Liver (tissue), 9 donors: ENCODE results near the gene DSCAM. TPM values are rescaled to one million over a fixed set of nuclear protein-coding genes. Genes with fewer than 3 reads are reported as not detected.

Source experiments
- DNase-seq: peaks from one replicate; pipeline ENCODE4 v3.0.0-alpha.2; 2017; ENCODE audit warnings: low spot score
- H3K27ac ChIP-seq, 2 donors: one replicate each; pipeline ENCODE4 v1.7.0; 2013; ENCODE audit warnings: inconsistent platforms in 2 of 2, low read length in 2 of 2, control low read depth in 1 of 2, low read depth in 1 of 2, mild to moderate bottlenecking in 1 of 2
- H3K27me3 ChIP-seq, 4 donors: one replicate each; pipeline versions ENCODE4 v1.6.1 to v1.7.0; 2013; ENCODE audit warnings: low read length in 3 of 4, inconsistent platforms in 1 of 4, mild to moderate bottlenecking in 1 of 4, moderate library complexity in 1 of 4; ENCODE audit not compliant: control insufficient read depth in 4 of 4, insufficient read depth in 4 of 4
- H3K36me3 ChIP-seq, 4 donors: one replicate each; pipeline versions ENCODE4 v1.6.1 to v1.7.0; 2013; ENCODE audit warnings: low read length in 3 of 4, mild to moderate bottlenecking in 3 of 4, low read depth in 1 of 4, moderate library complexity in 1 of 4; ENCODE audit not compliant: control insufficient read depth in 4 of 4, insufficient read depth in 3 of 4
- H3K4me1 ChIP-seq, 4 donors: one replicate each; pipeline versions ENCODE4 v1.6.1 to v1.7.0; 2013; ENCODE audit warnings: low read length in 3 of 4, mild to moderate bottlenecking in 3 of 4, moderate library complexity in 1 of 4; ENCODE audit not compliant: control insufficient read depth in 4 of 4, insufficient read depth in 4 of 4
- H3K4me3 ChIP-seq, 3 donors: one replicate each; pipeline versions ENCODE4 v1.6.1 to v1.7.0; 2013; ENCODE audit warnings: low read length in 3 of 3, control low read depth in 1 of 3, low read depth in 1 of 3, mild to moderate bottlenecking in 1 of 3
- H3K9ac ChIP-seq, 2 donors: one replicate each; pipeline ENCODE4 v1.7.0; 2013; ENCODE audit warnings: low read length in 2 of 2, mild to moderate bottlenecking in 2 of 2, moderate library complexity in 2 of 2, control low read depth in 1 of 2, low read depth in 1 of 2
- H3K9me3 ChIP-seq, 4 donors: one replicate each; pipeline versions ENCODE4 v1.6.1 to v1.7.0; 2013; ENCODE audit warnings: low read length in 3 of 4; ENCODE audit not compliant: control insufficient read depth in 4 of 4
- EGR1 ChIP-seq, 2 donors: IDR thresholded peaks; 2 replicates each; pipeline ENCODE4 v1.6.1; 2016 to 2018; ENCODE audit warnings: antibody characterized with exemption in 2 of 2, low read depth in 2 of 2
- FOXA1 ChIP-seq: IDR thresholded peaks from 2 replicates; pipeline ENCODE4 v1.6.1; 2016; ENCODE audit warnings: antibody characterized with exemption
- FOXA2 ChIP-seq: IDR thresholded peaks from 2 replicates; pipeline ENCODE4 v1.6.1; 2016; ENCODE audit warnings: antibody characterized with exemption
- HNF4A ChIP-seq, 2 donors: conservative IDR thresholded peaks; 2 replicates each; pipeline ENCODE4 v1.6.1; 2016; ENCODE audit warnings: antibody characterized with exemption in 2 of 2, mild to moderate bottlenecking in 2 of 2
- JUND ChIP-seq, 2 donors: IDR thresholded peaks; 2 replicates each; pipeline ENCODE4 v1.6.1; 2016; ENCODE audit warnings: antibody characterized with exemption in 2 of 2
- NR2F2 ChIP-seq: IDR thresholded peaks from 2 replicates; pipeline ENCODE4 v1.6.1; 2016; ENCODE audit warnings: antibody characterized with exemption
- RAD21 ChIP-seq, 2 donors: IDR thresholded peaks; 2 replicates each; pipeline ENCODE4 v1.6.1; 2016; ENCODE audit warnings: antibody characterized with exemption in 2 of 2, mild to moderate bottlenecking in 2 of 2
- RXRA ChIP-seq, 2 donors: IDR thresholded peaks; 2 replicates each; pipeline ENCODE4 v1.6.1; 2017 to 2018; ENCODE audit warnings: antibody characterized with exemption in 2 of 2, mild to moderate bottlenecking in 1 of 2
- SP1 ChIP-seq: IDR thresholded peaks from 2 replicates; pipeline ENCODE4 v1.6.1; 2018; ENCODE audit warnings: antibody characterized with exemption, mild to moderate bottlenecking
- TAF1 ChIP-seq: conservative IDR thresholded peaks from 2 replicates; pipeline ENCODE4 v1.6.1; 2016; ENCODE audit warnings: antibody characterized with exemption, mild to moderate bottlenecking
- WGBS: extraction: QIAGEN DNeasy Blood & Tissue Kit; methylation state at CpG from one replicate; pipeline ENCODE4 v1.1.7; 2013; 5-methylcytosine and 5-hydroxymethylcytosine counted together
- polyA plus RNA-seq, 2 donors: library from polyadenylated mRNA; stranded (reverse) in 1 of 2; unstranded in 1 of 2; fragments of 200-250 nt in 1 of 2; fragments of >200 nt in 1 of 2; fragmentation: Nextera tagmentation in 1 of 2; extraction: Ambion mirVana in 1 of 2; gene quantifications; one replicate each; pipeline versions ENCODE4 v1.2.1 to v1.2.3, GENCODE V29; 2013 to 2015
- total RNA-seq, 2 donors: library from RNA; depleted of rRNA; stranded (reverse); fragments of >200 nt; gene quantifications; one replicate each; pipeline ENCODE4 v1.2.3, GENCODE V29; 2014
- TF ChIP-seq, protein P1 (sequence below): IDR thresholded peaks from 2 replicates; pipeline ENCODE4 v1.6.1; 2016; ENCODE audit warnings: antibody characterized with exemption
- TF ChIP-seq, protein P2 (sequence below): fragments of 150-350 bp; IDR thresholded peaks from 2 replicates; pipeline ENCODE4 v1.5.1; 2017; ENCODE audit warnings: improper control_type of control experiment, low read depth, low read length; ENCODE audit not compliant: missing input control
- TF ChIP-seq, protein P3 (sequence below): IDR thresholded peaks from 2 replicates; pipeline ENCODE4 v1.6.1; 2016; ENCODE audit warnings: antibody characterized with exemption
- donor health status: healthy.
- donor health status: healthy.
- donor health status: healthy.
- donor health status: healthy.
- donor health status: healthy.

The DSCAM gene
- total and polyA plus RNA-seq, 4 donors = 0.02 to 0.23 (median 0.10) TPM

DNA sequence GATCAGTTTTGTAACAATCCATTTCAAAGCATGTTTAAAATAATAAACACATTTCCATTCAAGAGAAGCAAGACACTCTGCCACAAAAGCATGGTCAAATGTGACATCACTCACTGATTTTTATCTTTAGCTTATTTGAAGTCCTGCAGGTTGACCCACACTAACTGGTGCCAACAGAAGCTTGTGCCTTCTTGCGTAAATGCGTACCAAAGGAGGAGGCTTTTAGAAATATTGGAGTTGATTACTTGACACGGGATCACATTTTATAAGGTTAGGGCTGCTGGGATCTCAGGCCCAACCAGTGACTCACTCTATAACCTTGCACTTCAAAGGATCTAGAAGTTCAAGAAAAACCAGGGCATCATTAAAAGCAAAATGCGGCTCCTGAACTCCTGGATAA lies 776.1 kb downstream of the DSCAM start (continued):
- TF ChIP-seq JUND (IDR thresholded peaks at IDR 0.05) = no peak
- no peak for TF ChIP-seq SP1
- no peak for TF ChIP-seq EGR1 (IDR thresholded peaks at IDR 0.05; ENCODE audit: low read depth in 2 of 2)
- TF ChIP-seq TAF1 = no peak
- TF ChIP-seq, protein P1, sequence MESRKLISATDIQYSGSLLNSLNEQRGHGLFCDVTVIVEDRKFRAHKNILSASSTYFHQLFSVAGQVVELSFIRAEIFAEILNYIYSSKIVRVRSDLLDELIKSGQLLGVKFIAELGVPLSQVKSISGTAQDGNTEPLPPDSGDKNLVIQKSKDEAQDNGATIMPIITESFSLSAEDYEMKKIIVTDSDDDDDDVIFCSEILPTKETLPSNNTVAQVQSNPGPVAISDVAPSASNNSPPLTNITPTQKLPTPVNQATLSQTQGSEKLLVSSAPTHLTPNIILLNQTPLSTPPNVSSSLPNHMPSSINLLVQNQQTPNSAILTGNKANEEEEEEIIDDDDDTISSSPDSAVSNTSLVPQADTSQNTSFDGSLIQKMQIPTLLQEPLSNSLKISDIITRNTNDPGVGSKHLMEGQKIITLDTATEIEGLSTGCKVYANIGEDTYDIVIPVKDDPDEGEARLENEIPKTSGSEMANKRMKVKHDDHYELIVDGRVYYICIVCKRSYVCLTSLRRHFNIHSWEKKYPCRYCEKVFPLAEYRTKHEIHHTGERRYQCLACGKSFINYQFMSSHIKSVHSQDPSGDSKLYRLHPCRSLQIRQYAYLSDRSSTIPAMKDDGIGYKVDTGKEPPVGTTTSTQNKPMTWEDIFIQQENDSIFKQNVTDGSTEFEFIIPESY = no peak

DNA sequence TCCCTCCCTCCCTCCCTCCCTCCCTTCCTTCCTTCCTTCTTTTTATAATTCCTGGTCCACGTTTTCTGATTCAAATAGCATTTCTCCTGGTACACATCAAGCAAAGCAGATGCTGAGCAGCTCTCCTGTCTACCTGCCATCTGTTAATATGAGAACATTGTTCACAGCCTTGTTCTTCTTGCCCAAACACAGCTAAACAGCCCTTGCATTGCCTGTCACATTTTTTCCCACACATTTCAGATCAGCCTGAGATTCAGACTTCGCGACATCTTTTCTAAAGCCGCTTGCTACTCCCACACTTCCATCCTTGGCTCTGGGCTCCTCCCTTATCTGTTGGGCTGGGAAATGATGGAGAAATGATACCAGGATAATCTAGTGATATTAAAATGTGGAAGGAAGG lies 779.2 kb downstream of the DSCAM start:
- H3K36me3 ChIP-seq = no peaks in the 10 kb centered on the region
- H3K27me3 ChIP-seq = peaks cover 0 to 3% (median under 1%) of the 10 kb centered on the region in 4 donors
- H3K4me3 ChIP-seq = no peak overlapping the region
- TF ChIP-seq NR2F2 (no peak), FOXA2 (no peak), TAF1 (no peak), RXRA (IDR thresholded peaks at IDR 0.05) (no peak), FOXA1 (no peak), HNF4A (conservative IDR thresholded peaks at IDR 0.05) (no peak)
- TF ChIP-seq, protein P2, sequence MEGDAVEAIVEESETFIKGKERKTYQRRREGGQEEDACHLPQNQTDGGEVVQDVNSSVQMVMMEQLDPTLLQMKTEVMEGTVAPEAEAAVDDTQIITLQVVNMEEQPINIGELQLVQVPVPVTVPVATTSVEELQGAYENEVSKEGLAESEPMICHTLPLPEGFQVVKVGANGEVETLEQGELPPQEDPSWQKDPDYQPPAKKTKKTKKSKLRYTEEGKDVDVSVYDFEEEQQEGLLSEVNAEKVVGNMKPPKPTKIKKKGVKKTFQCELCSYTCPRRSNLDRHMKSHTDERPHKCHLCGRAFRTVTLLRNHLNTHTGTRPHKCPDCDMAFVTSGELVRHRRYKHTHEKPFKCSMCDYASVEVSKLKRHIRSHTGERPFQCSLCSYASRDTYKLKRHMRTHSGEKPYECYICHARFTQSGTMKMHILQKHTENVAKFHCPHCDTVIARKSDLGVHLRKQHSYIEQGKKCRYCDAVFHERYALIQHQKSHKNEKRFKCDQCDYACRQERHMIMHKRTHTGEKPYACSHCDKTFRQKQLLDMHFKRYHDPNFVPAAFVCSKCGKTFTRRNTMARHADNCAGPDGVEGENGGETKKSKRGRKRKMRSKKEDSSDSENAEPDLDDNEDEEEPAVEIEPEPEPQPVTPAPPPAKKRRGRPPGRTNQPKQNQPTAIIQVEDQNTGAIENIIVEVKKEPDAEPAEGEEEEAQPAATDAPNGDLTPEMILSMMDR = no peak
- no peaks in the 10 kb centered on the region for H3K9me3 ChIP-seq
- WGBS = 67% methylated on average over 4 of the region's 4 CpGs
- H3K27ac ChIP-seq = no peak overlapping the region
- no peak for DNase-seq
- H3K9ac ChIP-seq = no peak overlapping the region
- no peaks in the 10 kb centered on the region for H3K4me1 ChIP-seq

DNA sequence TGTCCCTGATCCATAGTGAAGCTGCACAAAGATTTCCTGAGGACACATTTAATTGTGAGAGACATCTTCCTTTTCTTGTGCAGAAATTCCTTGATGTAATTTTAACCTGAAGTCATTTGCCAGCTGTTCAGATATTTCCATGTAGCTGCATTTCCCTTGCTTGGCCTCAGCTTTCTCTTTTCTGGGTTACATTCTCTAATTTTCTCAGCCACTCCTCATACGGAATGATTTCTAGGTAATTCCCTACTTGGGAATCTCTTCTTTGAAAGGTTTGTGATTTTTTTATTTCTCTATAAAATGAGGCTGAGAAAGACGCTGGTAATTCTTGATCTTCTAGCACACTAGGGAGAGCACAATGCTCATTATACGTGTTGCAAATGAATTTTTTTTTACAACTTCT lies 780.7 kb downstream of the DSCAM start:
- peaks cover 0 to 6% (median 2%) of the 10 kb centered on the region in 4 donors for H3K27me3 ChIP-seq
- WGBS = 68% methylated on average over 3 of the region's 3 CpGs
- no peak overlapping the region for H3K9ac ChIP-seq
- H3K4me3 ChIP-seq = no peak overlapping the region
- no peaks in the 10 kb centered on the region for H3K36me3 ChIP-seq
- TF ChIP-seq, protein P3, sequence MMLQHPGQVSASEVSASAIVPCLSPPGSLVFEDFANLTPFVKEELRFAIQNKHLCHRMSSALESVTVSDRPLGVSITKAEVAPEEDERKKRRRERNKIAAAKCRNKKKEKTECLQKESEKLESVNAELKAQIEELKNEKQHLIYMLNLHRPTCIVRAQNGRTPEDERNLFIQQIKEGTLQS = no peak
- no peak for TF ChIP-seq RXRA (IDR thresholded peaks at IDR 0.05)
- TF ChIP-seq SP1 = no peak
- no peak for TF ChIP-seq RAD21 (IDR thresholded peaks at IDR 0.05)
- no peak for TF ChIP-seq TAF1
- no peak for TF ChIP-seq FOXA2
- no peaks in the 10 kb centered on the region for H3K4me1 ChIP-seq
- DNase-seq = no peak
- H3K9me3 ChIP-seq = no peaks in the 10 kb centered on the region
- no peak overlapping the region for H3K27ac ChIP-seq
